Stomach (tissue), 4 donors: ENCODE results near the gene EXOC2.

Source experiments
- CTCF ChIP-seq, 7 experiments: fragments of 450-650 bp in 4 of 7; fragments of 200-600 bp in 3 of 7; sonication (generic) in 3 of 7; IDR thresholded peaks; one replicate each; pipeline ENCODE4 v1.5.1; 2016 to 2019; ENCODE audit warnings: antibody characterized with exemption in 7 of 7, control low read depth in 2 of 7, mild to moderate bottlenecking in 1 of 7
- EP300 ChIP-seq: sonication (generic); formaldehyde crosslinking; IDR thresholded peaks from one replicate; pipeline ENCODE4 v1.6.1; 2017; ENCODE audit warnings: antibody characterized with exemption
- POLR2A ChIP-seq, 4 donors: fragments of 450-650 bp; IDR thresholded peaks; one replicate each; pipeline ENCODE4 v1.6.1; 2016; ENCODE audit warnings: antibody characterized with exemption in 4 of 4, control low read depth in 2 of 4, mild to moderate bottlenecking in 1 of 4, moderate library complexity in 1 of 4

- TF ChIP-seq POLR2A (IDR thresholded peaks at IDR 0.05) (no peak), CTCF (IDR thresholded peaks at IDR 0.05) (no peak), EP300 (no peak)
Measured at GRCh38 chr6:493840-494239, 199.1 kb downstream of the EXOC2 start.
